GM12872 (cell line): Measurements from ENCODE around the gene HLA-DPB1.

ENCODE experiments used
- TF ChIP-seq, protein P1 (sequence below): IDR thresholded peaks from 3 replicates; pipeline ENCODE4 v1.5.1; 2011; ENCODE audit warnings: low read depth, mild to moderate bottlenecking, low read length, moderate library complexity; ENCODE audit not compliant: insufficient read depth

HLA-DPB1 gene

DNA sequence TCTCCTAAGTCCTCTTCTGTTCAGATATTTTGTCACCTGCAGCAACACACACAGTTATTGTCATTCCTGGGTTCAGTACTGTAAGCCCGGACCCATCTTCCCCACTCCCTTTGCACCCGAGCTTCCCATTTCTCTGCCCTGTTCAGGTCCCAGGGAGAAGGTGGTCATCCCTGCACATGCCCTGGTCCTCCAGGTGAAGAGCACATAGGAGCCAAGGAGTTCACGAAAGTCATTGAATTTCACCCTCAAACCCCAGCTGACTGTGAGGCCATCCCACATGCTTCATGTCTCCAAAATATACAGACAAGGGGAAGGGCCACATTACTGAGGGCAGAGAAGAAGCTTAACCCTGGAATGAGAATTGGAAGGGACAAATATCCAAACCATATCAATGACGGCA, 10.5 kb upstream of the HLA-DPB1 start:
- TF ChIP-seq, protein P1, sequence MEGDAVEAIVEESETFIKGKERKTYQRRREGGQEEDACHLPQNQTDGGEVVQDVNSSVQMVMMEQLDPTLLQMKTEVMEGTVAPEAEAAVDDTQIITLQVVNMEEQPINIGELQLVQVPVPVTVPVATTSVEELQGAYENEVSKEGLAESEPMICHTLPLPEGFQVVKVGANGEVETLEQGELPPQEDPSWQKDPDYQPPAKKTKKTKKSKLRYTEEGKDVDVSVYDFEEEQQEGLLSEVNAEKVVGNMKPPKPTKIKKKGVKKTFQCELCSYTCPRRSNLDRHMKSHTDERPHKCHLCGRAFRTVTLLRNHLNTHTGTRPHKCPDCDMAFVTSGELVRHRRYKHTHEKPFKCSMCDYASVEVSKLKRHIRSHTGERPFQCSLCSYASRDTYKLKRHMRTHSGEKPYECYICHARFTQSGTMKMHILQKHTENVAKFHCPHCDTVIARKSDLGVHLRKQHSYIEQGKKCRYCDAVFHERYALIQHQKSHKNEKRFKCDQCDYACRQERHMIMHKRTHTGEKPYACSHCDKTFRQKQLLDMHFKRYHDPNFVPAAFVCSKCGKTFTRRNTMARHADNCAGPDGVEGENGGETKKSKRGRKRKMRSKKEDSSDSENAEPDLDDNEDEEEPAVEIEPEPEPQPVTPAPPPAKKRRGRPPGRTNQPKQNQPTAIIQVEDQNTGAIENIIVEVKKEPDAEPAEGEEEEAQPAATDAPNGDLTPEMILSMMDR, result no peak

DNA sequence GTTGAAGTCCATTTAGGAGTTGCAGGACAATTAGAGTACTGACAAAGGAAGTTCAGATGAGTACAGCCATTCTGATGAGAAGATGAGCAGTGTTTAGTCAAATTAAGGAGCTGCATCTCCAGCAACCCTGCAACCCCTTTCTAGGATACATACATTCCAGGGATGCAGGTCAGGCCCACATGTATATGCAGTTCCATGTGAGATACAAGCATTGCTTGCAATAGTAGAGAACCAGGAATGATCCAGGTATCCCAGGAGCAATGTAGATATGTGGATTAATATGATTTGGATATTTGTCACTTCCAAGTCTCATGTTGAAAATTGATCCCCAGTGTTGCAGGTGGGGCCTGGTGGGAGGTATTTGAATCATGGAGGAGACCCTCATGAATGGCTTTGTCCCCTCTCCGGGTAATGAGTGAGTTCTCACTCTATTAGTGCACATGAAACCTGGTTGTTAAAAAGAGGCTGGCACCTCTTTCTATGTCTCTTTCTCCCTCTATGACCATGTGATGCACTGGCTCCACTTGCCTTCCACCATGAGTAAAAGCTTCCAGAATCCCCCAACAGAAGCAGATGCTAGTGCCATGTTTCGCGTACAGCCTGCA, 8.8 kb upstream of the HLA-DPB1 start:
- TF ChIP-seq, protein P1, result no peak

DNA sequence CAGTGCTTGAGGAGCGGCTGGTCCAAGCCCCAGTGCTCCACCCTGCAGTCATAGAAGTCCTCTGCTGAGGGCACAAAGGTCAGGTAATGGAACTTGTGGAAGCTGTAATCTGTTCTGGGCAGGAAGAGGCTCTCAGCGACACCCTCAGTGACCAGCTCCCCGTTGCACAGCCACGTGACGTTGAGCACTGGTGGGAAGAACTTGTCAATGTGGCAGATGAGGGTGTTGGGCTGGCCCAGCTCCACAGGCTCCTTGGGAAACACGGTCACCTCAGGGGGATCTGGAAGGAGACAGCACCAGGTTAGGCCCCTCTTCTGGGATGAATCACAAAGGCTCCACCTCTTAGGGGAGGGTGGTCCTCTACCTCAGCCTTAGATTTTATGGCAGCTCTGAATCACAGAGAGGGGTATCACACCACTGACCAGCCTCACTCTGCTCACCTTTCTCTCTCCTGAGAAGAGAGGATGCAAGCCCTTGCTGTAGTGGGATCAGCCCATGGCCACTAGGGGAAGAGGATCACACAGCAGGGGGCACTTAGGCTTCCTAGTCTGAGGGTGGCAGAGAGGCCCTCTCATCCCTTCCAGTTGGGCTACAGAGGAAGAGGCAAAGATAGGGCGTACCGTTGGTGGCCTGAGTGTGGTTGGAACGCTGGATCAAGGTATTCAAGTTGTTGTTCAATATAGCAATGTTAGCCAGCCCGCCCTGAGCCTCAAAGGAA, 6.6 kb upstream of the HLA-DPB1 start:
- TF ChIP-seq, protein P1, result peak; percentile 33; the same call in 2 of the 3 replicates

DNA sequence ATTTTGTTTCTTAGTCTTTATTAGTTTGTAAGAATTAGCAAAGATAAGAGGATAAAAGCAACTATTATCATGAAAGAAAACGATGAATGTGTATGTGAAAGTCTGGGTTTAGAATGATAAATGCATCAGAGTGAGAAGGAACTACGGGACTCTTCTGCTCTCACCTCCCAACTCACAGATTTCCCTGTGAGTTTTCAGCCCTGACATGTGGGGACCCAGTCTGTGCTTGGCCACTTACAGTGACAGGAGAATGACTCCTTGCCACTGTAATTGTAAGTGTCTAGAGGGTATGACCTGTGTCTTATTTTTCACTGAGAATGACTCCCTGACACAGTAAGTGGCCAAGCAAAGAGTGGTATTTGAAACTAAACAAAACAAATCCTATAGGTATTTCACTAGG, 4.9 kb upstream of the HLA-DPB1 start:
- TF ChIP-seq, protein P1, result no peak

DNA sequence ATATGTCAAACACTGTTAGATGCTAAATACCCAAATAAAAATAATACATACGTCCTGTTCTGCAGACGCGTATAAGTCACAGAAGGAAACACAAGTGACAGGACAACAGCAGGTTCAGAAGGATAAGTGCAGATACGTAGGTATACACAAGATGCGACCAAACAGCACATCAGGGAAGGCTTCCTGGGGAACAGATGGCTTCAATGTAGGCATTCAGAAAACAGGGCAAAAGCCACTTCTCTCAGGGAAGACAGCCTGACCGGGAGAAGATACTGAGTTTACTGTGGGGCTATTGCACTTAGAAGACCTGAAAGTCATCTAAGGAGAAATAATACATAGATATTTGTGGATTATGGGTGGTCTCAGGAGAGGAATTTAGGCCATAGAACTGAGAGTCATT, 4.2 kb upstream of the HLA-DPB1 start:
- TF ChIP-seq, protein P1, result no peak

DNA sequence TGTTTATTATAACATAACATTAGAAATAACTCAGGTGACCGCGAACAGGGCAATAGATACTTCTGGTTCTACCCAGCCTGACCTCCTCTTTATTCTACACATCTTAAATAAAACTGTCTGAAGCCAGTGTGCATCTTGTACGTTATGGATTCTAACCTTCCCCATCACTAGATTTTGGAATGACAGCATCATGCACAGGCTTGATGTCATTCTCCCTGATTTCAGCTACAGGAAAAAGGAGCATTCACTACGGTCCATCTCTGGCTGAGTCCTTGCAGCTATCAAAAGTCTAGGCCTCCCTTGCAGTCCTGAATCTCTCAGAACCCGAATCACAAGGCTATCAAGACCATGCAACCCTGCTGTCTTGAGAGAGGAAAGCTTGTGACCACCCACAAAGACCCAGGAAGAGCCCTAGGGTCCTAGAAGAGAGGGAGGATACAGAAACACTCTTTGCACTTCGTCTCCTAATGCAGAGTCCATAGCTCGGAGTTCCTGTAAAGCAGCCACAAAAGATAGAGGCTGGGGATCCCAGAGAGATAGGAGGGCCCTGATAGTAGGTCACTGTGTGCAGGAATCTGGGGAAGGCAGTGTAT, 3.2 kb upstream of the HLA-DPB1 start:
- TF ChIP-seq, protein P1, result no peak

DNA sequence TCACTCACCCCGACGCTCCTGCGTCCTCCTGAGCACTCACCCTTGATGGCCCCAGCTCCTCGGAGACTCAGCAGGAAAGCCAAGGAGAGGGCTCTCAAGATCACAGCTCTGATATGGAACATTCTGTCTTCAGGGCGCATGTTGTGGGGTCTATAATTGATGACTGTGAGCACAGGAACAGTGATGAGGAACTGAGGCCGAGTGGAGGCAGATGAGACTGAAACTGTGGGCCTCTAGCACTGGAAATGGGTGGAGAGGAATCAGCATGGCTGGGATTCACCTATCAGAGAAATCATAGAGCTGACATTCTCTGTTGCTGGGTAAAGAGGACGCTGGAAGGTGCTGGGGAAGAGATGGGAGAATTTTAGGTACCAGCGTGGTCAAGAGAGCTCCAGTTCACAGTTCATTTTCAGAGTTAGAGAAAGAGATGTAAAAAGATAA, 2.3 kb upstream of the HLA-DPB1 start, which contains the start of gene HLA-DPA1:
Gene HLA-DPA1, minus strand, starts transcription at position 219 of the 441 bp plus-strand sequence.
- TF ChIP-seq, protein P1, result no peak
